HG03469 (cell line): ENCODE results near the gene TBL1X.

Experiments used
- ATAC-seq: cut with Tn5 transposase; IDR thresholded peaks from one replicate; pipeline ENCODE4 v1.9.1; 2021; ENCODE audit warnings: mild to moderate bottlenecking, moderate library complexity, moderate number of reproducible peaks; ENCODE audit not compliant: unreplicated experiment

Gene TBL1X

GRCh38 chrX:9493936-9494335, 29.1 kb downstream of the TBL1X start:
- no peak for ATAC-seq

GRCh38 chrX:9494771-9495170, 29.9 kb downstream of the TBL1X start:
- no peak for ATAC-seq

GRCh38 chrX:9495496-9495895, 30.6 kb downstream of the TBL1X start:
- no peak for ATAC-seq

GRCh38 chrX:9498236-9498635, 33.4 kb downstream of the TBL1X start:
- no peak for ATAC-seq

GRCh38 chrX:9500584-9500983, 35.7 kb downstream of the TBL1X start:
- no peak for ATAC-seq

- no peak for ATAC-seq
These were observed 36.5 kb downstream of the TBL1X start for GRCh38 chrX:9501362-9501761.

GRCh38 chrX:9503261-9503660, 38.4 kb downstream of the TBL1X start:
- no peak for ATAC-seq

- no peak for ATAC-seq
These were observed 45.5 kb downstream of the TBL1X start for GRCh38 chrX:9510366-9510765.

GRCh38 chrX:9510980-9511379, 46.1 kb downstream of the TBL1X start:
- ATAC-seq: no peak

- ATAC-seq: no peak
These were observed 50.6 kb downstream of the TBL1X start for GRCh38 chrX:9515489-9515888.

- no peak for ATAC-seq
These were observed 51.2 kb downstream of the TBL1X start for GRCh38 chrX:9515973-9516538.

GRCh38 chrX:9516635-9517034, 51.8 kb downstream of the TBL1X start:
- ATAC-seq: no peak

- ATAC-seq: no peak
These were observed 53.2 kb downstream of the TBL1X start for GRCh38 chrX:9518051-9518450.

GRCh38 chrX:9518889-9519288, 54.0 kb downstream of the TBL1X start:
- ATAC-seq: no peak

- ATAC-seq: no peak
These were observed 54.8 kb downstream of the TBL1X start for GRCh38 chrX:9519546-9520216.

GRCh38 chrX:9520217-9520590, 55.3 kb downstream of the TBL1X start:
- ATAC-seq: no peak

GRCh38 chrX:9522378-9523155, 57.7 kb downstream of the TBL1X start:
- no peak for ATAC-seq

- no peak for ATAC-seq
These were observed 60.8 kb downstream of the TBL1X start for GRCh38 chrX:9525511-9526248.

- no peak for ATAC-seq
These were observed 62.1 kb downstream of the TBL1X start for GRCh38 chrX:9526965-9527364.

GRCh38 chrX:9528498-9528897, 63.6 kb downstream of the TBL1X start:
- ATAC-seq: no peak

GRCh38 chrX:9529223-9529622, 64.4 kb downstream of the TBL1X start:
- no peak for ATAC-seq
